GM23338 (cell line): Measurements from ENCODE around the gene CKLF. TPM values are rescaled to one million over a fixed set of nuclear protein-coding genes. Genes with fewer than 3 reads are reported as not detected.
A peak's percentile ranks its signal among the peaks of the same experiment; 100 is the strongest.

Experiments
- ATAC-seq: fragments of 200-7000 bp; cut with Tn5 transposase; 3 replicates; pipeline ENCODE4 v1.9.1; 2020
- DNase-seq: peaks from one replicate; pipeline ENCODE4 v3.0.0-alpha.2; 2015; ENCODE audit warnings: low spot score
- H2AFZ ChIP-seq: fragments of 200-600 bp; sonication (generic); 2 replicates; pipeline ENCODE4 v1.8.0; 2016; ENCODE audit warnings: antibody characterized with exemption, mild to moderate bottlenecking, moderate library complexity
- H3F3A ChIP-seq: fragments of 200-600 bp; sonication (generic); replicated peaks from 2 replicates; pipeline ENCODE4 v1.8.0; 2017; ENCODE audit warnings: antibody characterized with exemption, mixed run types, low read depth
- H3K27ac ChIP-seq: fragments of 200-600 bp; sonication (generic); 2 replicates; pipeline ENCODE4 v1.6.1; 2016; ENCODE audit warnings: low read depth
- H3K27me3 ChIP-seq: fragments of 200-600 bp; sonication (generic); 2 replicates; pipeline ENCODE4 v1.8.0; 2016; ENCODE audit warnings: mild to moderate bottlenecking, mixed run types, moderate library complexity; ENCODE audit not compliant: insufficient read depth
- H3K36me3 ChIP-seq: fragments of 200-600 bp; sonication (generic); 2 replicates; pipeline ENCODE4 v1.8.0; 2016; ENCODE audit warnings: mild to moderate bottlenecking; ENCODE audit not compliant: insufficient read depth
- H3K4me1 ChIP-seq: fragments of 200-600 bp; sonication (generic); 2 replicates; pipeline ENCODE4 v1.8.0; 2016; ENCODE audit warnings: mild to moderate bottlenecking, moderate library complexity; ENCODE audit not compliant: insufficient read depth
- H3K4me2 ChIP-seq: fragments of 200-600 bp; sonication (generic); 2 replicates; pipeline ENCODE4 v1.7.1; 2017; ENCODE audit warnings: mixed run types
- H3K4me3 ChIP-seq: fragments of 200-600 bp; sonication (generic); 2 replicates; pipeline ENCODE4 v1.6.1; 2016; ENCODE audit warnings: mixed run types
- H3K79me2 ChIP-seq: fragments of 200-600 bp; sonication (generic); replicated peaks from 2 replicates; pipeline ENCODE4 v1.8.0; 2017; ENCODE audit warnings: mild to moderate bottlenecking; ENCODE audit not compliant: insufficient read depth
- H3K9me2 ChIP-seq: fragments of 200-600 bp; sonication (generic); 2 replicates; pipeline ENCODE4 v1.8.0; 2017; ENCODE audit not compliant: insufficient read depth
- H4K20me1 ChIP-seq: fragments of 200-600 bp; sonication (generic); replicated peaks from 2 replicates; pipeline ENCODE4 v1.8.0; 2017; ENCODE audit warnings: mild to moderate bottlenecking; ENCODE audit not compliant: insufficient read depth
- H3K27ac Mint-ChIP-seq: 2 replicates; pipeline ENCODE4 v1.8.0; 2020; ENCODE audit warnings: inconsistent platforms, mild to moderate bottlenecking, moderate library complexity, mixed read lengths
- H3K27me3 Mint-ChIP-seq: 3 replicates; pipeline ENCODE4 v1.8.0; 2022; ENCODE audit warnings: low read depth, mild to moderate bottlenecking, moderate library complexity, mixed read lengths, inconsistent platforms; ENCODE audit not compliant: insufficient read depth, poor library complexity
- H3K36me3 Mint-ChIP-seq: 3 replicates; pipeline ENCODE4 v1.8.0; 2021; ENCODE audit warnings: low read depth, mild to moderate bottlenecking, inconsistent platforms, moderate library complexity, mixed read lengths
- H3K4me1 Mint-ChIP-seq: 3 replicates; pipeline ENCODE4 v1.8.0; 2020; ENCODE audit warnings: mild to moderate bottlenecking, inconsistent platforms, mixed read lengths
- H3K4me3 Mint-ChIP-seq: 3 replicates; pipeline ENCODE4 v1.8.0; 2021; ENCODE audit warnings: moderate library complexity, mild to moderate bottlenecking, inconsistent platforms, mixed read lengths
- H3K9me3 Mint-ChIP-seq: 3 replicates; pipeline ENCODE4 v1.8.0; 2020; ENCODE audit warnings: moderate library complexity, mild to moderate bottlenecking, inconsistent platforms, mixed read lengths
- CREB1 ChIP-seq: fragments of 250-450 bp; sonication (Bioruptor Pico); IDR thresholded peaks from 2 replicates; pipeline ENCODE4 v1.5.0; 2020; ENCODE audit warnings: low read depth, mild to moderate bottlenecking, moderate library complexity
- CTCF ChIP-seq, 2 experiments: fragments of 200-600 bp in 1 of 2; sonication (generic) in 1 of 2; conservative IDR thresholded peaks; 2 replicates each; pipeline versions ENCODE4 v1.5.1 to v1.6.1; 2016 to 2017; ENCODE audit warnings: antibody characterized with exemption in 2 of 2, low read depth in 2 of 2, mild to moderate bottlenecking in 2 of 2, moderate library complexity in 1 of 2
- EZH2 ChIP-seq: fragments of 200-600 bp; sonication (generic); IDR thresholded peaks from one replicate; pipeline ENCODE4 v1.8.0; 2017; ENCODE audit warnings: antibody characterized with exemption, mild to moderate bottlenecking, low read depth; ENCODE audit not compliant: unreplicated experiment
- EZH2phosphoT487 ChIP-seq: fragments of 200-600 bp; sonication (generic); IDR thresholded peaks from one replicate; pipeline ENCODE4 v1.8.1; 2018; ENCODE audit warnings: antibody characterized with exemption; ENCODE audit not compliant: unreplicated experiment
- JUNB ChIP-seq: IDR thresholded peaks from one replicate; pipeline ENCODE4 v1.6.1; 2016; ENCODE audit warnings: antibody characterized with exemption; ENCODE audit not compliant: unreplicated experiment
- NANOG ChIP-seq: IDR thresholded peaks from 2 replicates; pipeline ENCODE4 v1.6.1; 2016; ENCODE audit warnings: antibody characterized with exemption, borderline replicate concordance
- POLR2AphosphoS5 ChIP-seq: IDR thresholded peaks from 2 replicates; pipeline ENCODE4 v1.6.1; 2016; ENCODE audit warnings: antibody characterized with exemption, low read depth
- REST ChIP-seq: IDR thresholded peaks from one replicate; pipeline ENCODE4 v1.6.1; 2018; ENCODE audit warnings: antibody characterized with exemption; ENCODE audit not compliant: unreplicated experiment
- STAT1 ChIP-seq: IDR thresholded peaks from one replicate; pipeline ENCODE4 v1.6.1; 2016; ENCODE audit warnings: antibody characterized with exemption; ENCODE audit not compliant: unreplicated experiment
- ZNF114 ChIP-seq: fragments of 250-450 bp; sonication (Bioruptor Pico); IDR thresholded peaks from 2 replicates; pipeline ENCODE4 v1.5.0; 2020; ENCODE audit warnings: mild to moderate bottlenecking, moderate library complexity
- ZNF331 ChIP-seq: fragments of 250-450 bp; sonication (Bioruptor Pico); IDR thresholded peaks from 2 replicates; pipeline ENCODE4 v1.5.0; 2020; ENCODE audit warnings: low read depth, mild to moderate bottlenecking, moderate library complexity
- polyA plus RNA-seq: library from polyadenylated mRNA; unstranded; fragments of >200 nt; fragmentation: Nextera tagmentation; extraction: Ambion mirVana; gene quantifications from 2 replicates; pipeline ENCODE4 v1.2.1, GENCODE V29; 2016
- total RNA-seq: library from RNA; depleted of rRNA; stranded (reverse); fragments of >200 nt; shearing (Covaris generic); gene quantifications from 2 replicates; pipeline ENCODE4 v1.2.3, GENCODE V29; 2014
- TF ChIP-seq, protein P1 (sequence below): fragments of 250-450 bp; sonication (Bioruptor Pico); IDR thresholded peaks from 2 replicates; pipeline ENCODE4 v1.5.0; 2020; ENCODE audit warnings: mild to moderate bottlenecking, moderate library complexity
- TF ChIP-seq, protein P2 (sequence below): IDR thresholded peaks from 2 replicates; pipeline ENCODE4 v1.6.1; 2016; ENCODE audit warnings: antibody characterized with exemption

Gene CKLF
- total and polyA plus RNA-seq, 2 experiments from 2014 or later, result 25.5 to 60.0 TPM

DNA sequence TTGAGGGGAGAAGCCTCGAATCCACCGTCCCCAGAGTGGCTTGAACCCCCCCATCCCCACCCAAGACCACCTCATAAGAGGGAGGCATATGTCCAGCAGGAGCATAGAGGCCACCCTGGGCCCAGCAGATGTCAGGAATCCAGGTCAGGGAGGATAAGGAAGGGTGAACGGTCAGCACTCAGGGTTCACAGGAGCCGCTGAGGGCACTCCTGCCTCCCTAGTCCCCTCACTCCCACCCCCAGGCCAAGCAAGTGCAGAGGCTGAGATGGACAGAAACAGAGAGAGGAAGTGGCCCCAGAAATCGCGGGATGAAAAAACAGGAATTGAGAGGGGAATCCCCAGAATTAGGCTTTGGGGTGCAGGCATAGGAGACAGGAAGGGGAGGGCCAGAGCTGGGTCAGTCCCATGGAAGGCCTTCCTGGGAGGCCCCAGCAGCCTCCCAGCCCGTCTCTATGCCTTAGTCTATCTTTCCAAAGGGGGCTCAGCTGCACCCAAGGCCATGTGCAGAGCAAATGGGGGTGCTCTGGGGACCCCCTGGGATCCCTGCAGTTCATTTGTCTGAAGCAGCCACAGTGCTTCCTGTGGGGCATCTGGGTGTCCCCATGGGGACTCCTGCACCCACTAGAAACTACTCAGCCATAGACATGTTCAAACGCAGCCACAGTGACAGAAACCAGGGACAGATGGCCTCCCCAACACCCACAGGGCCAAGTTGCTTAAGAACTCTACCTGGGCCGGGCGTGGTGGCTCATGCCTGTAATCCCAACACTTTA is 53.8 kb downstream of the CKLF start:
- Histone ChIP-seq H3K36me3 (no peaks in the 10 kb centered on the region), H3K79me2 (0 out of 2 replicates have a peak, but pooled peaks cover 4% of the 10 kb centered on the region), H3F3A (no peaks in the 10 kb centered on the region; the same call in 1 of the 2 replicates), H4K20me1 (peaks cover 12% of the 10 kb centered on the region; the same call in 1 of the 2 replicates), H3K4me1 (peaks cover 15% of the 10 kb centered on the region), H3K4me3 (peak overlapping the region; percentile 83), H2AFZ (no peak overlapping the region), H3K9me2 (no peaks in the 10 kb centered on the region), H3K27me3 (peaks cover 7% of the 10 kb centered on the region), H3K27ac (no peak overlapping the region), H3K4me2 (peak overlapping the region; percentile 79)
- Mint-ChIP-seq H3K27ac (no peak overlapping the region), H3K4me3 (peak overlapping the region; percentile 67), H3K27me3 (peaks cover 17% of the 10 kb centered on the region), H3K9me3 (no peaks in the 10 kb centered on the region; the same call in 1 of the 3 replicates), H3K36me3 (peaks cover 24% of the 10 kb centered on the region), H3K4me1 (peaks cover 36% of the 10 kb centered on the region)
- ATAC-seq, result no peak
- no peak for DNase-seq
- TF ChIP-seq ZNF331 (CRISPR knock-in tag), result no peak
- TF ChIP-seq NANOG, result no peak
- TF ChIP-seq CTCF (conservative IDR thresholded peaks at IDR 0.05; ENCODE audit: low read depth in 2 of 2), result no peak
- TF ChIP-seq, protein P1, sequence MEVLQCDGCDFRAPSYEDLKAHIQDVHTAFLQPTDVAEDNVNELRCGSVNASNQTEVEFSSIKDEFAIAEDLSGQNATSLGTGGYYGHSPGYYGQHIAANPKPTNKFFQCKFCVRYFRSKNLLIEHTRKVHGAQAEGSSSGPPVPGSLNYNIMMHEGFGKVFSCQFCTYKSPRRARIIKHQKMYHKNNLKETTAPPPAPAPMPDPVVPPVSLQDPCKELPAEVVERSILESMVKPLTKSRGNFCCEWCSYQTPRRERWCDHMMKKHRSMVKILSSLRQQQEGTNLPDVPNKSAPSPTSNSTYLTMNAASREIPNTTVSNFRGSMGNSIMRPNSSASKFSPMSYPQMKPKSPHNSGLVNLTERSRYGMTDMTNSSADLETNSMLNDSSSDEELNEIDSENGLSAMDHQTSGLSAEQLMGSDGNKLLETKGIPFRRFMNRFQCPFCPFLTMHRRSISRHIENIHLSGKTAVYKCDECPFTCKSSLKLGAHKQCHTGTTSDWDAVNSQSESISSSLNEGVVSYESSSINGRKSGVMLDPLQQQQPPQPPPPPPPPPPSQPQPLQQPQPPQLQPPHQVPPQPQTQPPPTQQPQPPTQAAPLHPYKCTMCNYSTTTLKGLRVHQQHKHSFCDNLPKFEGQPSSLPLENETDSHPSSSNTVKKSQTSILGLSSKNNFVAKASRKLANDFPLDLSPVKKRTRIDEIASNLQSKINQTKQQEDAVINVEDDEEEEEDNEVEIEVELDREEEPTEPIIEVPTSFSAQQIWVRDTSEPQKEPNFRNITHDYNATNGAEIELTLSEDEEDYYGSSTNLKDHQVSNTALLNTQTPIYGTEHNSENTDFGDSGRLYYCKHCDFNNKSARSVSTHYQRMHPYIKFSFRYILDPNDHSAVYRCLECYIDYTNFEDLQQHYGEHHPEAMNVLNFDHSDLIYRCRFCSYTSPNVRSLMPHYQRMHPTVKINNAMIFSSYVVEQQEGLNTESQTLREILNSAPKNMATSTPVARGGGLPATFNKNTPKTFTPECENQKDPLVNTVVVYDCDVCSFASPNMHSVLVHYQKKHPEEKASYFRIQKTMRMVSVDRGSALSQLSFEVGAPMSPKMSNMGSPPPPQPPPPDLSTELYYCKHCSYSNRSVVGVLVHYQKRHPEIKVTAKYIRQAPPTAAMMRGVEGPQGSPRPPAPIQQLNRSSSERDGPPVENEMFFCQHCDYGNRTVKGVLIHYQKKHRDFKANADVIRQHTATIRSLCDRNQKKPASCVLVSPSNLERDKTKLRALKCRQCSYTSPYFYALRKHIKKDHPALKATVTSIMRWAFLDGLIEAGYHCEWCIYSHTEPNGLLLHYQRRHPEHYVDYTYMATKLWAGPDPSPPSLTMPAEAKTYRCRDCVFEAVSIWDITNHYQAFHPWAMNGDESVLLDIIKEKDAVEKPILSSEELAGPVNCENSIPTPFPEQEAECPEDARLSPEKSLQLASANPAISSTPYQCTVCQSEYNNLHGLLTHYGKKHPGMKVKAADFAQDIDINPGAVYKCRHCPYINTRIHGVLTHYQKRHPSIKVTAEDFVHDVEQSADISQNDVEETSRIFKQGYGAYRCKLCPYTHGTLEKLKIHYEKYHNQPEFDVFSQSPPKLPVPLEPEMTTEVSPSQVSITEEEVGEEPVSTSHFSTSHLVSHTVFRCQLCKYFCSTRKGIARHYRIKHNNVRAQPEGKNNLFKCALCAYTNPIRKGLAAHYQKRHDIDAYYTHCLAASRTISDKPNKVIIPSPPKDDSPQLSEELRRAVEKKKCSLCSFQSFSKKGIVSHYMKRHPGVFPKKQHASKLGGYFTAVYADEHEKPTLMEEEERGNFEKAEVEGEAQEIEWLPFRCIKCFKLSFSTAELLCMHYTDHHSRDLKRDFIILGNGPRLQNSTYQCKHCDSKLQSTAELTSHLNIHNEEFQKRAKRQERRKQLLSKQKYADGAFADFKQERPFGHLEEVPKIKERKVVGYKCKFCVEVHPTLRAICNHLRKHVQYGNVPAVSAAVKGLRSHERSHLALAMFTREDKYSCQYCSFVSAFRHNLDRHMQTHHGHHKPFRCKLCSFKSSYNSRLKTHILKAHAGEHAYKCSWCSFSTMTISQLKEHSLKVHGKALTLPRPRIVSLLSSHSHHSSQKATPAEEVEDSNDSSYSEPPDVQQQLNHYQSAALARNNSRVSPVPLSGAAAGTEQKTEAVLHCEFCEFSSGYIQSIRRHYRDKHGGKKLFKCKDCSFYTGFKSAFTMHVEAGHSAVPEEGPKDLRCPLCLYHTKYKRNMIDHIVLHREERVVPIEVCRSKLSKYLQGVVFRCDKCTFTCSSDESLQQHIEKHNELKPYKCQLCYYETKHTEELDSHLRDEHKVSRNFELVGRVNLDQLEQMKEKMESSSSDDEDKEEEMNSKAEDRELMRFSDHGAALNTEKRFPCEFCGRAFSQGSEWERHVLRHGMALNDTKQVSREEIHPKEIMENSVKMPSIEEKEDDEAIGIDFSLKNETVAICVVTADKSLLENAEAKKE, result no peak
- TF ChIP-seq EZH2phosphoT487, result no peak
- no peak for TF ChIP-seq POLR2AphosphoS5
- no peak for TF ChIP-seq ZNF114
- TF ChIP-seq EZH2, result no peak
- no peak for TF ChIP-seq STAT1
- TF ChIP-seq CREB1, result no peak
- TF ChIP-seq, protein P2, sequence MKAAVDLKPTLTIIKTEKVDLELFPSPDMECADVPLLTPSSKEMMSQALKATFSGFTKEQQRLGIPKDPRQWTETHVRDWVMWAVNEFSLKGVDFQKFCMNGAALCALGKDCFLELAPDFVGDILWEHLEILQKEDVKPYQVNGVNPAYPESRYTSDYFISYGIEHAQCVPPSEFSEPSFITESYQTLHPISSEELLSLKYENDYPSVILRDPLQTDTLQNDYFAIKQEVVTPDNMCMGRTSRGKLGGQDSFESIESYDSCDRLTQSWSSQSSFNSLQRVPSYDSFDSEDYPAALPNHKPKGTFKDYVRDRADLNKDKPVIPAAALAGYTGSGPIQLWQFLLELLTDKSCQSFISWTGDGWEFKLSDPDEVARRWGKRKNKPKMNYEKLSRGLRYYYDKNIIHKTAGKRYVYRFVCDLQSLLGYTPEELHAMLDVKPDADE, result no peak
- TF ChIP-seq JUNB, result no peak
- no peak for TF ChIP-seq REST
